ENCODE measurements around the gene HOXB9. TPM values are rescaled to one million over a fixed set of nuclear protein-coding genes. Genes with fewer than 3 reads are reported as not detected.

HOXB9 gene
- total RNA-seq, 1 donor from 2014 or later = 70.1 TPM

- H3K27me3 ChIP-seq (ENCODE audit: control insufficient read depth, insufficient read depth, low read length) = no peaks in the 10 kb centered on the region
- DNase-seq (ENCODE audit: low read depth) = no peak
- no peak for TF ChIP-seq CTCF (IDR thresholded peaks at IDR 0.05; ENCODE audit: insufficient read depth, low read length, poor library complexity, severe bottlenecking)
- peak overlapping the region; percentile 92 for H3K4me3 ChIP-seq (ENCODE audit: low read depth, low read length)
- H3K36me3 ChIP-seq (ENCODE audit: control insufficient read depth, insufficient read depth, low read length) = no peaks in the 10 kb centered on the region
Measured at GRCh38 chr17:48601207-48601538, 25.0 kb downstream of the HOXB9 start.

GRCh38 chr17:48600244-48601098, 25.7 kb downstream of the HOXB9 start:
- Histone ChIP-seq H3K4me3 (ENCODE audit: low read depth, low read length) (peak overlapping the region; percentile 92), H3K27me3 (ENCODE audit: control insufficient read depth, insufficient read depth, low read length) (no peaks in the 10 kb centered on the region), H3K36me3 (ENCODE audit: control insufficient read depth, insufficient read depth, low read length) (no peaks in the 10 kb centered on the region)
- no peak for DNase-seq (ENCODE audit: low read depth)
- no peak for TF ChIP-seq CTCF (IDR thresholded peaks at IDR 0.05; ENCODE audit: insufficient read depth, low read length, poor library complexity, severe bottlenecking)

GRCh38 chr17:48599354-48599753, 26.8 kb downstream of the HOXB9 start:
- no peak for DNase-seq (ENCODE audit: low read depth)
- Histone ChIP-seq H3K36me3 (ENCODE audit: control insufficient read depth, insufficient read depth, low read length) (peaks cover 3% of the 10 kb centered on the region), H3K4me3 (ENCODE audit: low read depth, low read length) (peak overlapping the region; percentile 92), H3K27me3 (ENCODE audit: control insufficient read depth, insufficient read depth, low read length) (no peaks in the 10 kb centered on the region)
- no peak for TF ChIP-seq CTCF (IDR thresholded peaks at IDR 0.05; ENCODE audit: insufficient read depth, low read length, poor library complexity, severe bottlenecking)

GRCh38 chr17:48598736-48599135, 27.4 kb downstream of the HOXB9 start:
- H3K36me3 ChIP-seq (ENCODE audit: control insufficient read depth, insufficient read depth, low read length) = peaks cover 3% of the 10 kb centered on the region
- H3K27me3 ChIP-seq (ENCODE audit: control insufficient read depth, insufficient read depth, low read length) = no peaks in the 10 kb centered on the region
- no peak for TF ChIP-seq CTCF (IDR thresholded peaks at IDR 0.05; ENCODE audit: insufficient read depth, low read length, poor library complexity, severe bottlenecking)
- H3K4me3 ChIP-seq (ENCODE audit: low read depth, low read length) = peak overlapping the region; percentile 92
- DNase-seq (ENCODE audit: low read depth) = no peak

- H3K27me3 ChIP-seq (ENCODE audit: control insufficient read depth, insufficient read depth, low read length) = no peaks in the 10 kb centered on the region
- peak overlapping the region; percentile 92 for H3K4me3 ChIP-seq (ENCODE audit: low read depth, low read length)
- TF ChIP-seq CTCF (IDR thresholded peaks at IDR 0.05; ENCODE audit: insufficient read depth, low read length, poor library complexity, severe bottlenecking) = no peak
- peaks cover 3% of the 10 kb centered on the region for H3K36me3 ChIP-seq (ENCODE audit: control insufficient read depth, insufficient read depth, low read length)
- DNase-seq (ENCODE audit: low read depth) = no peak
Measured at GRCh38 chr17:48597778-48598631, 28.2 kb downstream of the HOXB9 start.

Measured in kidney epithelial cell (primary cell).